Sigmoid colon (tissue), 4 donors: Measurements from ENCODE around the gene ZNF792.

ENCODE experiments used
- POLR2AphosphoS5 ChIP-seq, 4 donors: sonication (generic); formaldehyde crosslinking; IDR thresholded peaks; one replicate each; pipeline ENCODE4 v1.6.1; 2017; ENCODE audit warnings: antibody characterized with exemption in 4 of 4
- TF ChIP-seq, protein P1 (sequence below), 4 experiments: fragments of 450-650 bp in 3 of 4; fragments of 200-600 bp in 1 of 4; IDR thresholded peaks; one replicate each; pipeline ENCODE4 v1.5.1; 2016 to 2019; ENCODE audit warnings: antibody characterized with exemption in 4 of 4, mild to moderate bottlenecking in 3 of 4, moderate library complexity in 2 of 4

DNA sequence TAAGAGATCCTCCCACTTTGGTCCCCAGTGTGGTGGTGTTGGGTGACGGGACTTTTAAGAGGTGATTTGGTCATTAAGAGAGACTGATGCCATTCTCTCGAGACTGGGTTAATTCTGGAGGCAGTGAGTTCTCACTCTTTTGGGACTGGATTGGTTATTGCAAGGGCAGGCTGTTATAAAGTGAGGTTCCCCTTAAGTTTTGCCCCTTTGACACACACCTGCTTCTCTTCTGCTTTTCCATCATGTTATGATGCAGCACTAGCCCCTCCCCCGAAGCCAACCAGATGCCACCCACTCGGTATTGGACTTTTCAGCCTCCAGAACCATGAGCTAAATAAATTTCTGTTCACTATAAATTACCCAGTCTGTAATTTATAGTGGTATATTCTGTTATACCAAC lies 19.8 kb upstream of the ZNF792 start:
- TF ChIP-seq, protein P1, sequence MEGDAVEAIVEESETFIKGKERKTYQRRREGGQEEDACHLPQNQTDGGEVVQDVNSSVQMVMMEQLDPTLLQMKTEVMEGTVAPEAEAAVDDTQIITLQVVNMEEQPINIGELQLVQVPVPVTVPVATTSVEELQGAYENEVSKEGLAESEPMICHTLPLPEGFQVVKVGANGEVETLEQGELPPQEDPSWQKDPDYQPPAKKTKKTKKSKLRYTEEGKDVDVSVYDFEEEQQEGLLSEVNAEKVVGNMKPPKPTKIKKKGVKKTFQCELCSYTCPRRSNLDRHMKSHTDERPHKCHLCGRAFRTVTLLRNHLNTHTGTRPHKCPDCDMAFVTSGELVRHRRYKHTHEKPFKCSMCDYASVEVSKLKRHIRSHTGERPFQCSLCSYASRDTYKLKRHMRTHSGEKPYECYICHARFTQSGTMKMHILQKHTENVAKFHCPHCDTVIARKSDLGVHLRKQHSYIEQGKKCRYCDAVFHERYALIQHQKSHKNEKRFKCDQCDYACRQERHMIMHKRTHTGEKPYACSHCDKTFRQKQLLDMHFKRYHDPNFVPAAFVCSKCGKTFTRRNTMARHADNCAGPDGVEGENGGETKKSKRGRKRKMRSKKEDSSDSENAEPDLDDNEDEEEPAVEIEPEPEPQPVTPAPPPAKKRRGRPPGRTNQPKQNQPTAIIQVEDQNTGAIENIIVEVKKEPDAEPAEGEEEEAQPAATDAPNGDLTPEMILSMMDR (IDR thresholded peaks at IDR 0.05): no peak
- TF ChIP-seq POLR2AphosphoS5 (IDR thresholded peaks at IDR 0.05): no peak
